Kidney (tissue), 14 donors: Measurements from ENCODE around the gene PRTG. TPM values are rescaled to one million over a fixed set of nuclear protein-coding genes. Genes with fewer than 3 reads are reported as not detected.

Experiments used
- DNase-seq, 5 donors: peaks; one replicate each; pipeline ENCODE4 v3.0.0-alpha.2; 2013 to 2020
- FAIRE-seq: peaks from 2 replicates; lab custom pipeline; 2012; peaks lifted over from hg19 to GRCh38; lab: Jason Lieb, UNC
- H3K27ac ChIP-seq, 2 donors: one replicate each; pipeline ENCODE4 v1.7.0; 2013; ENCODE audit warnings: low read depth in 2 of 2, low read length in 2 of 2, inconsistent platforms in 1 of 2
- H3K27me3 ChIP-seq: one replicate; pipeline ENCODE4 v1.7.1; 2013; ENCODE audit warnings: low read length, inconsistent platforms; ENCODE audit not compliant: control insufficient read depth, insufficient read depth
- H3K36me3 ChIP-seq, 3 donors: one replicate each; pipeline versions ENCODE4 v1.7.0 to v1.7.1; 2013; ENCODE audit warnings: low read length in 3 of 3, control low read depth in 1 of 3, inconsistent platforms in 1 of 3; ENCODE audit not compliant: insufficient read depth in 3 of 3, control insufficient read depth in 2 of 3
- H3K4me1 ChIP-seq, 3 donors: one replicate each; pipeline versions ENCODE4 v1.7.0 to v1.7.1; 2013; ENCODE audit warnings: low read length in 3 of 3, inconsistent platforms in 1 of 3, low read depth in 1 of 3; ENCODE audit not compliant: control insufficient read depth in 2 of 3, insufficient read depth in 2 of 3
- H3K4me3 ChIP-seq, 3 donors: one replicate each; pipeline versions ENCODE4 v1.7.0 to v1.8.1; 2013; ENCODE audit warnings: low read length in 3 of 3, control low read depth in 1 of 3, inconsistent platforms in 1 of 3
- H3K9ac ChIP-seq, 3 donors: one replicate each; pipeline versions ENCODE4 v1.7.0 to v1.7.1; 2013; ENCODE audit warnings: low read length in 3 of 3, control low read depth in 1 of 3, inconsistent platforms in 1 of 3
- H3K9me3 ChIP-seq, 3 donors: one replicate each; pipeline versions ENCODE4 v1.7.0 to v1.7.1; 2013; ENCODE audit warnings: low read length in 3 of 3, control low read depth in 1 of 3, inconsistent platforms in 1 of 3; ENCODE audit not compliant: control insufficient read depth in 2 of 3, insufficient read depth in 1 of 3
- intact Hi-C: fragments of 100-400 bp; cut with DNase I; formaldehyde crosslinking; loops from one replicate; pipeline ENCODE4 v1.11.1; 2022
- polyA plus RNA-seq: library from polyadenylated mRNA; stranded (reverse); fragments of 350-450 nt; fragmentation: Illumina TruSeq; extraction: RNeasy Lipid Tissue Mini Kit (QIAGEN cat#74804); gene quantifications from one replicate; pipeline ENCODE4 v1.2.3, GENCODE V29; 2014; ENCODE audit warnings: low read depth, low replicate concordance; ENCODE audit not compliant: insufficient read depth
- total RNA-seq: library from RNA; stranded (reverse); fragmentation: NEBNext Ultra II Directional; extraction: Animal tissue kit (Norgen Biotek cat#: 25700); gene quantifications from one replicate; pipeline ENCODE4 v1.2.1, GENCODE V29; 2021
- TF ChIP-seq, protein P1 (sequence below): IDR thresholded peaks from 3 replicates; pipeline ENCODE4 v1.5.1; 2012; ENCODE audit warnings: mild to moderate bottlenecking, moderate library complexity, borderline replicate concordance; ENCODE audit not compliant: insufficient read depth; ENCODE audit errors: extremely low read depth
- donor health status: control.
- donor health status: control.
- donor health status: control.
- donor health status: control.
- donor health status: control.
- donor health status: DM: yes; HTN: yes; CAD: no.
- donor health status: Normal renal cell carcinoma (clear cell type).

The PRTG gene
- total and polyA plus RNA-seq, 2 donors from 2014 or later, result 0.84 to 6.4 TPM

GRCh38 chr15:55564347-55565145 lies 178.4 kb downstream of the PRTG start:
- TF ChIP-seq, protein P1, sequence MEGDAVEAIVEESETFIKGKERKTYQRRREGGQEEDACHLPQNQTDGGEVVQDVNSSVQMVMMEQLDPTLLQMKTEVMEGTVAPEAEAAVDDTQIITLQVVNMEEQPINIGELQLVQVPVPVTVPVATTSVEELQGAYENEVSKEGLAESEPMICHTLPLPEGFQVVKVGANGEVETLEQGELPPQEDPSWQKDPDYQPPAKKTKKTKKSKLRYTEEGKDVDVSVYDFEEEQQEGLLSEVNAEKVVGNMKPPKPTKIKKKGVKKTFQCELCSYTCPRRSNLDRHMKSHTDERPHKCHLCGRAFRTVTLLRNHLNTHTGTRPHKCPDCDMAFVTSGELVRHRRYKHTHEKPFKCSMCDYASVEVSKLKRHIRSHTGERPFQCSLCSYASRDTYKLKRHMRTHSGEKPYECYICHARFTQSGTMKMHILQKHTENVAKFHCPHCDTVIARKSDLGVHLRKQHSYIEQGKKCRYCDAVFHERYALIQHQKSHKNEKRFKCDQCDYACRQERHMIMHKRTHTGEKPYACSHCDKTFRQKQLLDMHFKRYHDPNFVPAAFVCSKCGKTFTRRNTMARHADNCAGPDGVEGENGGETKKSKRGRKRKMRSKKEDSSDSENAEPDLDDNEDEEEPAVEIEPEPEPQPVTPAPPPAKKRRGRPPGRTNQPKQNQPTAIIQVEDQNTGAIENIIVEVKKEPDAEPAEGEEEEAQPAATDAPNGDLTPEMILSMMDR, result no peak
- intact Hi-C loops, result no loop called here
- Histone ChIP-seq H3K36me3 (no peaks in the 10 kb centered on the region), H3K9me3 (peaks cover 0 to 6% (median 0%) of the 10 kb centered on the region in 3 donors), H3K27ac (no peak overlapping the region), H3K27me3 (no peaks in the 10 kb centered on the region), H3K4me1 (no peaks in the 10 kb centered on the region), H3K4me3 (no peak overlapping the region), H3K9ac (no peak overlapping the region)
- FAIRE-seq (no peak), DNase-seq (no peak)

DNA sequence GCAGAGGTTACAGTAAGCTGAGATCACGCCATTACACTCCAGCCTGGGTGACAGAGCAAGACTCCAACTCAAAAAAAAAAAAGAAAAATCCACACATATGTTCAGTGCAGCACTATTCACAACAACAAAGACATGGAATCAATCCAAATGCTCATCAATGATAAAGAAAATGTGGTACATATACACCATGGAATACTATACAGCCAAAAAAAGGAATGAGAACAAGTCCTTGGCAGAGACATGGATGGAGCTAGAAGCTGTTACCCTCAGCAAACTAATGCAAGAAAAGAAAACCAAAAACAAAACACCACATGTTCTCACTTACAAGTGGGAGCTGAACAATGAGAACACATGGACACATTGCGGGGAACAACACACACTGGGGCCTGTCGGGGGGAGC lies 180.4 kb downstream of the PRTG start:
- FAIRE-seq, result no peak
- TF ChIP-seq, protein P1, result no peak
- H3K36me3 ChIP-seq, result no peaks in the 10 kb centered on the region
- H3K4me1 ChIP-seq, result no peaks in the 10 kb centered on the region
- H3K9me3 ChIP-seq, result peaks cover 0 to 6% (median 0%) of the 10 kb centered on the region in 3 donors
- no peaks in the 10 kb centered on the region for H3K27me3 ChIP-seq
- no peak overlapping the region for H3K27ac ChIP-seq
- intact Hi-C loops, result no loop called here
- no peak overlapping the region for H3K9ac ChIP-seq
- no peak overlapping the region for H3K4me3 ChIP-seq
- no peak for DNase-seq

Other genes with a start within 250 kb of the PRTG start
- 4.6 TPM for gene DNAAF4, start 234.9 kb downstream of the PRTG start, total RNA-seq
- gene DNAAF4, start 234.9 kb downstream of the PRTG start, polyA plus RNA-seq, result 6.7 TPM
- 3.7 TPM for gene PYGO1, start 154.8 kb downstream of the PRTG start, total RNA-seq
- gene PYGO1, start 154.8 kb downstream of the PRTG start, polyA plus RNA-seq, result 0.49 TPM